ENCODE data around the gene RETN.
A peak's percentile ranks its signal among the peaks of the same experiment; 100 is the strongest.
"Not testable (repeated sequence)": the region's sequence is repeated elsewhere in the genome, so short reads cannot be mapped to it uniquely, and the experiment has no call there.

The RETN gene

DNA sequence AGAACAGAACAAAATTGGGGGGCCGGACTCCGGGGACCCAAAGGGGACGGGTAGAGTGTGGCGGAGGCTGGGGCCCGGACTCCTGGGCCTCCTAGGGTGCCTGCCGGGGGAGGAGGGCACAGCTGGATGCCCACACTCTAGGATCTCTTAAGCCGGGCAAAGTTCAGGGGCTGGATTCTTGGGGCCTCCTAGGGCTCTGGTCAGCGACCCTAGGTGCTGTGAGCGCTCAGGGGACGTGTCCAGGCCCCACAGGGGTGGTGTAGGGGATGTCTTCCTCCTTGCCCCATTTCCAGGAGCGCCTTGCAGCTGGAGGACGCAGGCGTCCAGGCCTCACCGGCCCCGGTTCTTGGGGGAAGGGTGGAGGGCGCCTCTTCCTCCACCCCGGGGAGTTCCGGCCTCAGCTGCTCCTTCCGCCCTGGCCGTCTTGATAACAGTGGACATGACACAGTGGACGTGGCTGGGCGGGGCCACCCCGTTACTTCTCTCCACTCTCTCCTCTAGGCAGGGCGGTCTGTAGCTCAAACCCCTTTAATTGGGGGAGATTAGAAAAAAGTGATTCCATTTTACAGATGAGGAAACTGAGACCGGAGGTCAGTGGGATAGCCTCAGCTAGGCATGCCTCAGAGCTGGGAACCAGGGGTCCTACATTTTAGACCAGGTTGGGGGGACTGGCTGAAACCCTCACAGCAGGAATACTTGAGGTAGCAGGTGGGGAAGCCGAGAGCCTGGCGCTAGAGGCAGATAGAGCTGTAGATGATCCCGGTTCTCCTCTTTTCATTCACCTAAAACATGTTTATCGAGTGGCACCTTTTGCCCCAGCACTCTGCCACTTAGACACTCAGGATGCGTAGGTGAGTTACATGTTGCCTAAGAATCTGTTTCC is 31.2 kb upstream of the RETN start:
- Histone ChIP-seq H3K4me1 (ENCODE audit: control insufficient read depth in 2 of 2, insufficient read depth in 2 of 2, low read length in 2 of 2) (peaks cover 2 to 9% of the 10 kb centered on the region in 2 donors), H3K27ac (ENCODE audit: low read depth in 2 of 2, low read length in 2 of 2) (peak overlapping the region; percentile 79 to 82), H3K27me3 (ENCODE audit: control insufficient read depth in 2 of 2, insufficient read depth in 2 of 2, low read length in 2 of 2) (no peaks in the 10 kb centered on the region), H3K36me3 (ENCODE audit: control insufficient read depth in 2 of 2, insufficient read depth in 2 of 2, low read length in 2 of 2) (peaks cover 0 to 16% of the 10 kb centered on the region in 2 donors), H3K4me3 (ENCODE audit: low read length in 2 of 2) (peak overlapping the region; percentile 84 to 87), H3K9me3 (ENCODE audit: control insufficient read depth in 2 of 2, low read length in 2 of 2) (no peaks in the 10 kb centered on the region), H3K9ac (ENCODE audit: low read depth in 1 of 2, low read length in 2 of 2) (peak overlapping the region; percentile 79 to 90)

GRCh38 chr19:7638802-7639465 is 29.9 kb upstream of the RETN start:
- no peaks in the 10 kb centered on the region for H3K9me3 ChIP-seq (ENCODE audit: control insufficient read depth in 2 of 2, low read length in 2 of 2)
- no peak overlapping the region for H3K27ac ChIP-seq (ENCODE audit: low read depth in 2 of 2, low read length in 2 of 2)
- no peak overlapping the region for H3K9ac ChIP-seq (ENCODE audit: low read depth in 1 of 2, low read length in 2 of 2)
- peaks cover 2 to 9% of the 10 kb centered on the region in 2 donors for H3K4me1 ChIP-seq (ENCODE audit: control insufficient read depth in 2 of 2, insufficient read depth in 2 of 2, low read length in 2 of 2)
- peaks cover 3 to 17% of the 10 kb centered on the region in 2 donors for H3K36me3 ChIP-seq (ENCODE audit: control insufficient read depth in 2 of 2, insufficient read depth in 2 of 2, low read length in 2 of 2)
- no peak overlapping the region for H3K4me3 ChIP-seq (ENCODE audit: low read length in 2 of 2)
- H3K27me3 ChIP-seq (ENCODE audit: control insufficient read depth in 2 of 2, insufficient read depth in 2 of 2, low read length in 2 of 2): no peaks in the 10 kb centered on the region

DNA sequence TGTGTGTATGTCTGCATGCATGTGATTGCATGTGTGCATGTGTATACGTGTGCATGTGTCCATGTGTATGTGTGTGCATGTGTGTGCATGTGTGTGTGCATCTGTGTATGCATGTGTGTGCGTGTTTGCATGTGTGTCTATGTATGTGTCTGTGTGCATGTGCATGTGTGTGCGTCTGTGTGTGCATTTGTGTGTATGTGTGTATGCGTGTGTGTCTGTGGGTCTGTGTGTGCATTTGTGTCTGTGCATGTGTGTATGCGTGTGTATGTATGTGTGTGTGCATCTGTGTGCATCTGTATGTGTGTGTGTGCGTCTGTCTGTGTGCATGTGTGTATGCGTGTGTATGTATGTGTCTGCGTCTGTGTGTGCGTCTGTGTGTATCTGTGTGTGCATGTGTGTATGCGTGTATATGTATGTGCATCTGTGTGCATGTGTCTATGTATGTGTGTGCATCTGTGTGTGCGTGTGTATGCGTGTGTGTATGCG is 28.9 kb upstream of the RETN start:
- H3K27me3 ChIP-seq (ENCODE audit: control insufficient read depth in 2 of 2, insufficient read depth in 2 of 2, low read length in 2 of 2): no peaks in the 10 kb centered on the region
- peaks cover 2 to 9% of the 10 kb centered on the region in 2 donors for H3K4me1 ChIP-seq (ENCODE audit: control insufficient read depth in 2 of 2, insufficient read depth in 2 of 2, low read length in 2 of 2)
- no peak overlapping the region for H3K27ac ChIP-seq (ENCODE audit: low read depth in 2 of 2, low read length in 2 of 2)
- H3K36me3 ChIP-seq (ENCODE audit: control insufficient read depth in 2 of 2, insufficient read depth in 2 of 2, low read length in 2 of 2): peaks cover 3 to 21% of the 10 kb centered on the region in 2 donors
- H3K9me3 ChIP-seq (ENCODE audit: control insufficient read depth in 2 of 2, low read length in 2 of 2): no peaks in the 10 kb centered on the region
- H3K9ac ChIP-seq (ENCODE audit: low read depth in 1 of 2, low read length in 2 of 2): no peak overlapping the region
- no peak overlapping the region for H3K4me3 ChIP-seq (ENCODE audit: low read length in 2 of 2)

DNA sequence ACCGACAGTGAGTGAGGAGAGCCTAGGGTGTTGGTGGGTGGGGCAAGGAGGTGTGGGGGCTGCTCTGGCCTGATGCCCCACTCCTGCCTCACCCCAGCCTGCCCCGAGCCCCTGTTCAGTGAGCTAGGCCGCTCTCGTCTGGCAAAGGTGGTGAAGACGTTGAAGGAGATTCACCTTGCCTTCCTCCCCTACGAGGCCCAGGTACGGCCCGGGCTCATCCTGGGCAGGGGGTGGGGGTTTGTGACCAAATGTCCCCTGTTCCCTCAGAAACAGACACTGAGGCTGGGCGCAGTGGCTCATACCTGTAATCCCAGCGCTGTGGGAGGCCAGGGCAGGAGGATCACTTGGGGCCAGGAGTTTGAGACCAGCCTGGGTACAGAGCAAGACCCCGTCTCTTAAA is 28.0 kb upstream of the RETN start:
- no peak overlapping the region for H3K27ac ChIP-seq (ENCODE audit: low read depth in 2 of 2, low read length in 2 of 2)
- no peak overlapping the region for H3K9ac ChIP-seq (ENCODE audit: low read depth in 1 of 2, low read length in 2 of 2)
- no peak overlapping the region for H3K4me3 ChIP-seq (ENCODE audit: low read length in 2 of 2)
- H3K9me3 ChIP-seq (ENCODE audit: control insufficient read depth in 2 of 2, low read length in 2 of 2): no peaks in the 10 kb centered on the region
- peaks cover 1 to 9% of the 10 kb centered on the region in 2 donors for H3K4me1 ChIP-seq (ENCODE audit: control insufficient read depth in 2 of 2, insufficient read depth in 2 of 2, low read length in 2 of 2)
- peaks cover 3 to 23% of the 10 kb centered on the region in 2 donors for H3K36me3 ChIP-seq (ENCODE audit: control insufficient read depth in 2 of 2, insufficient read depth in 2 of 2, low read length in 2 of 2)
- no peaks in the 10 kb centered on the region for H3K27me3 ChIP-seq (ENCODE audit: control insufficient read depth in 2 of 2, insufficient read depth in 2 of 2, low read length in 2 of 2)

- no peak overlapping the region for H3K27ac ChIP-seq (ENCODE audit: low read depth in 2 of 2, low read length in 2 of 2)
- peaks cover 0 to 9% of the 10 kb centered on the region in 2 donors for H3K4me1 ChIP-seq (ENCODE audit: control insufficient read depth in 2 of 2, insufficient read depth in 2 of 2, low read length in 2 of 2)
- no peak overlapping the region for H3K9ac ChIP-seq (ENCODE audit: low read depth in 1 of 2, low read length in 2 of 2)
Measured at GRCh38 chr19:7641290-7642276, 27.3 kb upstream of the RETN start.

GRCh38 chr19:7642295-7643030 is 26.4 kb upstream of the RETN start:
- Histone ChIP-seq H3K4me1 (ENCODE audit: control insufficient read depth in 2 of 2, insufficient read depth in 2 of 2, low read length in 2 of 2) (peaks cover 0 to 6% of the 10 kb centered on the region in 2 donors), H3K9ac (ENCODE audit: low read depth in 1 of 2, low read length in 2 of 2) (no peak overlapping the region), H3K27me3 (ENCODE audit: control insufficient read depth in 2 of 2, insufficient read depth in 2 of 2, low read length in 2 of 2) (no peaks in the 10 kb centered on the region), H3K9me3 (ENCODE audit: control insufficient read depth in 2 of 2, low read length in 2 of 2) (no peaks in the 10 kb centered on the region), H3K4me3 (ENCODE audit: low read length in 2 of 2) (no peak overlapping the region), H3K27ac (ENCODE audit: low read depth in 2 of 2, low read length in 2 of 2) (no peak overlapping the region), H3K36me3 (ENCODE audit: control insufficient read depth in 2 of 2, insufficient read depth in 2 of 2, low read length in 2 of 2) (peaks cover 6 to 25% of the 10 kb centered on the region in 2 donors)

More at GRCh38 chr19:7641290-7642276, 27.3 kb upstream of the RETN start:
- Histone ChIP-seq H3K9me3 (ENCODE audit: control insufficient read depth in 2 of 2, low read length in 2 of 2) (no peaks in the 10 kb centered on the region), H3K4me3 (ENCODE audit: low read length in 2 of 2) (no peak overlapping the region), H3K36me3 (ENCODE audit: control insufficient read depth in 2 of 2, insufficient read depth in 2 of 2, low read length in 2 of 2) (peaks cover 6 to 25% of the 10 kb centered on the region in 2 donors), H3K27me3 (ENCODE audit: control insufficient read depth in 2 of 2, insufficient read depth in 2 of 2, low read length in 2 of 2) (no peaks in the 10 kb centered on the region)

DNA sequence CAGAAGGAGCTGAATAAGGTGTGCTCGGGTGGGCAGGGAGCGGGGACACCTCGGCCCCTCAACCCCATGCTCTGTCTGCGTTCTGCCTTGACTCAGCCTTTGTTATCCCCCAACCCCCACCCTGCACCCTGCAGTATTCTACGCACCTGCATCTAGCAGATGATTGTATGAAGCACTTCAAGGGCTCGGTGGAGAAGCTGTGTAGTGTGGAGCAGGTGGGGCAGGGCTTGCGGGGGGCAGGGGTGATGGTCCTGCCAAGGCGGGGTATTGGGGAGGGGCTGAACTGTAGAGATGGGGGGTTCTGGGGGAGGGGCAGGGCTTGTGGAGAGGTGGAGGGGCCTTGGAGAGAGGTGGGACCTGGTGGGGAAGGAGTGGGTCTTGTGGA is 25.8 kb upstream of the RETN start:
- H3K4me1 ChIP-seq (ENCODE audit: control insufficient read depth in 2 of 2, insufficient read depth in 2 of 2, low read length in 2 of 2): peaks cover 0 to under 1% of the 10 kb centered on the region in 2 donors
- no peak overlapping the region for H3K27ac ChIP-seq (ENCODE audit: low read depth in 2 of 2, low read length in 2 of 2)

DNA sequence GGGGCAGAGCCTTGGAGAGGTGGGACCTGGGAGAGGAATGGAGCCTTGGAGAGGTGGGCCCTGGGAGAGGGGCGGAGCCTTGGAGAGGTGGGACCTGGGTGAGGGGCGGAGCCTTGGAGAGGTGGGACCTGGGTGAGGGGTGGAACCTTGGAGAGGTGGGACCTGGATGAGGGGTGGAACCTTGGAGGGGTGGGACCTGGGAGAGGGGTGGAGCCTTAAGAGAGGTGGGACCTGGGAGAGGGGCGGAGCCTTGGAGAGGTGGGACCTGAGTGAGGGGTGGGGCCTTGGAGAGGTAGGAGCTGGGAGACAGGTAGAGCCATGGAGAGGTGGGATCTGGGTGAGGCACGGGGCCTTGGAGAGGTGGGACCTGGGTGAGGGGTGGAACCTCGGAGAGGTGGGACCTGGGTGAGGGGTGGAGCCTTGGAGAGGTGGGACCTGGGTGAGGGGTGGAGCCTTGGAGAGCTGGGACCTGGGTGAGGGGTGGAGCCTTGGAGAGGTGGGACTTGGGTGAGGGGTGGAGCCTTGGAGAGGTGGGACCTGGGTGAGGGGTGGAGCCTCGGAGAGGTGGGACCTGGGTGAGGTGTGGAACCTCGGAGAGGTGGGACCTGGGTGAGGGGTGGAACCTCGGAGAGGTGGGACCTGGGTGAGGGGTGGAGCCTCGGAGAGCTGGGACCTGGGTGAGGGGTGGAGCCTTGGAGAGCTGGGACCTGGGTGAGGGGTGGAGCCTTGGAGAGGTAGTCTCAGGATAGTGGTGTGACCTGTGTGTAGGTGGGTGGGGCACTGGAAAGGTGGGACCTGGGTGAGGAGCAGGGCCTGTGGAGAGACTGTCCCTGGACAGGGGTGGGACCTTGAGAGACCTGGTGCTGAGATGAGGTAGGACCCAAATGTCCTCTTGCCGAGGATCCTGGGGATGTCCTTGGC is 25.0 kb upstream of the RETN start:
- H3K36me3 ChIP-seq (ENCODE audit: control insufficient read depth in 2 of 2, insufficient read depth in 2 of 2, low read length in 2 of 2): peaks cover 6 to 25% of the 10 kb centered on the region in 2 donors
- H3K27ac ChIP-seq (ENCODE audit: low read depth in 2 of 2, low read length in 2 of 2); H3K4me1 ChIP-seq (ENCODE audit: control insufficient read depth in 2 of 2, insufficient read depth in 2 of 2, low read length in 2 of 2); H3K9me3 ChIP-seq (ENCODE audit: control insufficient read depth in 2 of 2, low read length in 2 of 2); H3K4me3 ChIP-seq (ENCODE audit: low read length in 2 of 2); H3K9ac ChIP-seq (ENCODE audit: low read depth in 1 of 2, low read length in 2 of 2); H3K27me3 ChIP-seq (ENCODE audit: control insufficient read depth in 2 of 2, insufficient read depth in 2 of 2, low read length in 2 of 2): not testable (repeated sequence)

More for the DNA sequence above, 25.8 kb upstream of the RETN start:
- no peaks in the 10 kb centered on the region for H3K27me3 ChIP-seq (ENCODE audit: control insufficient read depth in 2 of 2, insufficient read depth in 2 of 2, low read length in 2 of 2)
- no peak overlapping the region for H3K9ac ChIP-seq (ENCODE audit: low read depth in 1 of 2, low read length in 2 of 2)
- peaks cover 6 to 25% of the 10 kb centered on the region in 2 donors for H3K36me3 ChIP-seq (ENCODE audit: control insufficient read depth in 2 of 2, insufficient read depth in 2 of 2, low read length in 2 of 2)
- H3K9me3 ChIP-seq (ENCODE audit: control insufficient read depth in 2 of 2, low read length in 2 of 2): no peaks in the 10 kb centered on the region
- no peak overlapping the region for H3K4me3 ChIP-seq (ENCODE audit: low read length in 2 of 2)

Measured in mucosa of rectum (tissue), 2 donors.